Tibial nerve (tissue), 4 donors: ENCODE results near the gene SQOR. TPM values are rescaled to one million over a fixed set of nuclear protein-coding genes. Genes with fewer than 3 reads are reported as not detected.

ENCODE experiments used
- DNase-seq, 2 donors: peaks; one replicate each; pipeline ENCODE4 v3.0.0-alpha.2; 2019; ENCODE audit warnings: low spot score in 2 of 2
- H3K27ac ChIP-seq, 4 donors: fragments of 200-600 bp; sonication (generic) in 3 of 4; one replicate each; pipeline ENCODE4 v1.5.1; 2017 to 2019; ENCODE audit warnings: mild to moderate bottlenecking in 1 of 4
- H3K27me3 ChIP-seq, 2 donors: fragments of 200-600 bp; sonication (generic) in 1 of 2; one replicate each; pipeline versions ENCODE4 v1.5.1 to v1.6.0; 2017 to 2019
- H3K36me3 ChIP-seq, 3 donors: fragments of 200-600 bp; sonication (generic); one replicate each; pipeline ENCODE4 v1.5.1; 2018 to 2019
- H3K4me1 ChIP-seq, 4 donors: fragments of 200-600 bp; sonication (generic) in 3 of 4; one replicate each; pipeline ENCODE4 v1.5.1; 2017 to 2019
- H3K4me3 ChIP-seq, 4 donors: fragments of 200-600 bp; sonication (generic) in 3 of 4; one replicate each; pipeline ENCODE4 v1.5.1; 2017 to 2019; ENCODE audit warnings: mild to moderate bottlenecking in 1 of 4, moderate library complexity in 1 of 4
- H3K9me3 ChIP-seq, 4 donors: fragments of 200-600 bp; sonication (generic) in 3 of 4; one replicate each; pipeline ENCODE4 v1.5.1; 2017 to 2019
- EP300 ChIP-seq, 2 donors: sonication (generic); formaldehyde crosslinking; IDR thresholded peaks; one replicate each; pipeline ENCODE4 v1.6.1; 2017; ENCODE audit warnings: antibody characterized with exemption in 2 of 2, mild to moderate bottlenecking in 1 of 2
- POLR2A ChIP-seq, 2 donors: fragments of 450-650 bp; IDR thresholded peaks; one replicate each; pipeline ENCODE4 v1.6.1; 2017; ENCODE audit warnings: antibody characterized with exemption in 2 of 2, mild to moderate bottlenecking in 2 of 2, moderate library complexity in 2 of 2
- whole genome bisulfite sequencing, 2 donors: methylation state at CpG; one replicate each; pipeline ENCODE4 v1.1.5; 2018; 5-methylcytosine and 5-hydroxymethylcytosine counted together
- total RNA-seq, 4 donors: library from RNA; depleted of rRNA; stranded (reverse); fragments of >200 nt; gene quantifications; one replicate each; pipeline ENCODE4 v1.1.0, GENCODE V29; 2016
- TF ChIP-seq, protein P1 (sequence below), 5 experiments: fragments of 200-600 bp in 3 of 5; fragments of 450-650 bp in 2 of 5; sonication (generic) in 3 of 5; IDR thresholded peaks; one replicate each; pipeline ENCODE4 v1.5.1; 2016 to 2019; ENCODE audit warnings: antibody characterized with exemption in 5 of 5, mild to moderate bottlenecking in 3 of 5, moderate library complexity in 2 of 5

SQOR gene
- total RNA-seq, 4 donors from 2014 or later, result 50.4 to 96.1 (median 60.2) TPM

- Histone ChIP-seq H3K4me3 (no peak overlapping the region), H3K27ac (no peak overlapping the region), H3K4me1 (peaks cover 0 to 34% (median 7%) of the 10 kb centered on the region in 4 donors), H3K9me3 (no peaks in the 10 kb centered on the region), H3K27me3 (no peaks in the 10 kb centered on the region), H3K36me3 (peaks cover 0 to 44% (median 0%) of the 10 kb centered on the region in 3 donors)
- no peak for TF ChIP-seq EP300 (IDR thresholded peaks at IDR 0.05)
- no peak for TF ChIP-seq POLR2A (IDR thresholded peaks at IDR 0.05)
- TF ChIP-seq, protein P1, sequence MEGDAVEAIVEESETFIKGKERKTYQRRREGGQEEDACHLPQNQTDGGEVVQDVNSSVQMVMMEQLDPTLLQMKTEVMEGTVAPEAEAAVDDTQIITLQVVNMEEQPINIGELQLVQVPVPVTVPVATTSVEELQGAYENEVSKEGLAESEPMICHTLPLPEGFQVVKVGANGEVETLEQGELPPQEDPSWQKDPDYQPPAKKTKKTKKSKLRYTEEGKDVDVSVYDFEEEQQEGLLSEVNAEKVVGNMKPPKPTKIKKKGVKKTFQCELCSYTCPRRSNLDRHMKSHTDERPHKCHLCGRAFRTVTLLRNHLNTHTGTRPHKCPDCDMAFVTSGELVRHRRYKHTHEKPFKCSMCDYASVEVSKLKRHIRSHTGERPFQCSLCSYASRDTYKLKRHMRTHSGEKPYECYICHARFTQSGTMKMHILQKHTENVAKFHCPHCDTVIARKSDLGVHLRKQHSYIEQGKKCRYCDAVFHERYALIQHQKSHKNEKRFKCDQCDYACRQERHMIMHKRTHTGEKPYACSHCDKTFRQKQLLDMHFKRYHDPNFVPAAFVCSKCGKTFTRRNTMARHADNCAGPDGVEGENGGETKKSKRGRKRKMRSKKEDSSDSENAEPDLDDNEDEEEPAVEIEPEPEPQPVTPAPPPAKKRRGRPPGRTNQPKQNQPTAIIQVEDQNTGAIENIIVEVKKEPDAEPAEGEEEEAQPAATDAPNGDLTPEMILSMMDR (IDR thresholded peaks at IDR 0.05), result no peak
- 77 to 89% methylated on average over 2 of the region's 2 CpGs for WGBS, 2 donors
- DNase-seq, result no peak
These were observed 40.5 kb upstream of the SQOR start for GRCh38 chr15:45594319-45594718.

DNA sequence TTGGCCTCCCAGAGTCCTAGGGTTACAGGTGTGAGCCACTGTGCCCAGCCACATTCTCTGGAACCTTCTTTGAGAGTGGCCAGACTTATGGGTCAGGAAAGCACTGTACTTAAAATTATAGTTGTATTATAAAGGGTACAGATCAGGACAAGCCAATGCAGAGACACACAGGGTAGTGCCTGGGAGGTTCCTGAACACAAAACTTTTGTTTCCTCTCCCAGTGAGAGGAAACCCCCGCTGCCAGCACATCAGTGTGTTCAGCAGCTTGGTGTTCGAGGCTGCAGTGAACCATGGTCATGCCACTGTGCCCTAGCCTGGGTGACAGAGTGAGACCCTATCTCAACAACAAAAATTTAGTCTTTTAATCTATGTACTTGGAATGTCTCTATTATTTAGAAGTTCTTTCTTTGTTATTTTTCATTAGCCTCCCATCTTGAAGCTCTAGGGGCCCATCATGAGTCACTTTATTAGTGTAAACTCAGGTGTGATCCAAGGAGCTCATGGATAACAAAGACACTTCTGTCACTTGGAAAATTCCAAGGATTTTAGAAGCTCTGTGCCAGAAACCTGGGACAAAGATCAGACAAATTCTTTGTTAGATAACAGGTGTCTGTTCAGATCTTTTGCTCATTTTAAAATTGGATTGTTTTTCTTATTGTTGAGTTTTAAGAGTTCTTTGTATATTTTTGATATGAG lies 39.8 kb upstream of the SQOR start:
- peaks cover 0 to 44% (median 0%) of the 10 kb centered on the region in 3 donors for H3K36me3 ChIP-seq
- H3K4me1 ChIP-seq, result peaks cover 0 to 27% (median 3%) of the 10 kb centered on the region in 4 donors
- DNase-seq, result no peak
- TF ChIP-seq POLR2A (IDR thresholded peaks at IDR 0.05) (no peak), EP300 (IDR thresholded peaks at IDR 0.05) (no peak)
- TF ChIP-seq, protein P1 (IDR thresholded peaks at IDR 0.05), result no peak
- H3K9me3 ChIP-seq, result no peaks in the 10 kb centered on the region
- no peak overlapping the region for H3K4me3 ChIP-seq
- no peaks in the 10 kb centered on the region for H3K27me3 ChIP-seq
- WGBS, 2 donors, result 87 to 89% methylated on average over 2 of the region's 2 CpGs
- H3K27ac ChIP-seq, result no peak overlapping the region

DNA sequence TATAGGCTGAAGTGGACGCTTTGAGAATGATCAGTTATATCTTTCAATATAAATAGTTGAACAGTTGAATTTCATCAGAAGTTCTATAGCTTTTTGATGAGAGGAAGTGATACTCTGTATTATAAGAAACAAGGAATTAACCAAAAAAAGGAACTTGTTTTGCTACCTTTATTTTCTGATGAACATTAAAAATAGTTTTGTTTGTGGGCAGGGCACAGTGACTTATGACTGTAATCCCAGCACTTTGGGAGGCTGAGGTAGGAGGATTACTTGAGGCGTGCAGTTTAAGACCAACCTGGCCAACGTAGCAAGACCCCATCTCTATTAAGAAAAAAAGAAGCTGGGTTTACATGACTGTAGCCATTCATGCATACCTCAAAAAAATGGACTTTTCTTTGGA lies 30.9 kb upstream of the SQOR start:
- H3K9me3 ChIP-seq, result no peaks in the 10 kb centered on the region
- H3K27me3 ChIP-seq, result no peaks in the 10 kb centered on the region
- TF ChIP-seq, protein P1 (IDR thresholded peaks at IDR 0.05), result no peak
- TF ChIP-seq POLR2A (IDR thresholded peaks at IDR 0.05) (no peak), EP300 (IDR thresholded peaks at IDR 0.05) (no peak)
- peaks cover 0 to 8% (median 0%) of the 10 kb centered on the region in 4 donors for H3K4me1 ChIP-seq
- no peak for DNase-seq
- peaks cover 0 to 26% (median 2%) of the 10 kb centered on the region in 3 donors for H3K36me3 ChIP-seq
- 79 to 86% methylated on average over 3 of the region's 3 CpGs for WGBS, 2 donors
- no peak overlapping the region for H3K27ac ChIP-seq
- H3K4me3 ChIP-seq, result no peak overlapping the region

DNA sequence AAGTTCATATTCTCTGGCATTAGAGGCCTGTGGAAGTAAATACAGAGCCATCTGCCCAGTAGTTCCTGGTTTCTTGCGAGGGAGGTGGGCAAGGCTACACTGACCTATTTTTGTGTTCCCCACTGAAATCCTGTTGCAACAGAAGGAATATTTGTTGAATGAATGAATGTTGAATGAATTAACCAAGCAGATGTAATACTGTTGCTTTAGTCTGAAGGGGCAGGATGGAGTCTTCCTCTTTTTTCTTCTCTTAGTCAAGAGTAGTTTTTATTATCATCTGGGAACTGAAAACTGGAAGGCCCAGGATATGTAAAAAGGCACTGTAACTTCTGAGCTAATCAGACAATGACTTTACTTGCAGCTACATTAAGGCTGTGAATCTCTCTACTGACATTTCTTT lies 30.5 kb upstream of the SQOR start:
- TF ChIP-seq EP300 (IDR thresholded peaks at IDR 0.05) (no peak), POLR2A (IDR thresholded peaks at IDR 0.05) (no peak)
- TF ChIP-seq, protein P1 (IDR thresholded peaks at IDR 0.05), result no peak
- no peak overlapping the region for H3K4me3 ChIP-seq
- H3K27me3 ChIP-seq, result no peaks in the 10 kb centered on the region
- H3K27ac ChIP-seq, result no peak overlapping the region
- H3K36me3 ChIP-seq, result peaks cover 0 to 30% (median 2%) of the 10 kb centered on the region in 3 donors
- no peak for DNase-seq
- WGBS, 2 donors, result 69 to 76% methylated on average over 1 of the region's 1 CpG
- peaks cover 0 to 8% (median 0%) of the 10 kb centered on the region in 4 donors for H3K4me1 ChIP-seq
- no peaks in the 10 kb centered on the region for H3K9me3 ChIP-seq

DNA sequence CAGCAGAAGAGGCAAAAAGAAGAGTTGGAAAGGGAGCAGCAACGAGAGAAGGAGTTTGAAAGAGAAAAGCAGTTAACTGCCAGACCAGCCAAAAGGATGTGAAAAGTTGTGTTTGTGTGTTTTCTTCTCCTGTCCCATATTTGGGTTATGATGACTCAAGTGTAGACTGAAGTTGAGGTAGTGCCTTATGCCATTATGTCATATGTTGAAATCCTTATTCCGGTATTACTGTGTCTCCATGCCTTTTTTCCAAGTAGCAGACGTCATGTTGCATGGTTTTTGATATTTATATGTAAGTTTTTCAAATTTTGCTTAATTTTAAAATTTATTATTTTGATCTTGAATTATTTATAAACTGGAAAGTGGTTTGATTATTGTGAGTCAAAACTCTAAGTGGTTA lies 28.4 kb upstream of the SQOR start:
- no peak overlapping the region for H3K27ac ChIP-seq
- no peaks in the 10 kb centered on the region for H3K27me3 ChIP-seq
- TF ChIP-seq EP300 (IDR thresholded peaks at IDR 0.05) (no peak), POLR2A (IDR thresholded peaks at IDR 0.05) (no peak)
- TF ChIP-seq, protein P1 (IDR thresholded peaks at IDR 0.05), result no peak
- H3K9me3 ChIP-seq, result no peaks in the 10 kb centered on the region
- no peak overlapping the region for H3K4me3 ChIP-seq
- DNase-seq, result no peak
- H3K36me3 ChIP-seq, result peaks cover 0 to 31% (median 2%) of the 10 kb centered on the region in 3 donors
- peaks cover 0 to 8% (median 0%) of the 10 kb centered on the region in 4 donors for H3K4me1 ChIP-seq
- WGBS, 2 donors, result 80% methylated on average over 3 of the region's 3 CpGs
